ENCODE results near the gene TSNAXIP1. TPM values are rescaled to one million over a fixed set of nuclear protein-coding genes. Genes with fewer than 3 reads are reported as not detected.

TSNAXIP1 gene
- total and polyA plus RNA-seq, 9 of the 15 experiments (the other 6 are each of a cell fraction or from before 2014, with no cell fraction given): 0.03 to 0.24 (median 0.11) TPM; not detected in 4

- TF ChIP-seq GABPB2 (CRISPR knock-in tag; conservative IDR thresholded peaks at IDR 0.05): no peak
- no peak for TF ChIP-seq CBFB (CRISPR knock-in tag; IDR thresholded peaks at IDR 0.05)
- no peak for TF ChIP-seq KDM2B (CRISPR knock-in tag; IDR thresholded peaks at IDR 0.05)
- no peak for TF ChIP-seq ZBED1 (IDR thresholded peaks at IDR 0.05)
- TF ChIP-seq, protein P1, sequence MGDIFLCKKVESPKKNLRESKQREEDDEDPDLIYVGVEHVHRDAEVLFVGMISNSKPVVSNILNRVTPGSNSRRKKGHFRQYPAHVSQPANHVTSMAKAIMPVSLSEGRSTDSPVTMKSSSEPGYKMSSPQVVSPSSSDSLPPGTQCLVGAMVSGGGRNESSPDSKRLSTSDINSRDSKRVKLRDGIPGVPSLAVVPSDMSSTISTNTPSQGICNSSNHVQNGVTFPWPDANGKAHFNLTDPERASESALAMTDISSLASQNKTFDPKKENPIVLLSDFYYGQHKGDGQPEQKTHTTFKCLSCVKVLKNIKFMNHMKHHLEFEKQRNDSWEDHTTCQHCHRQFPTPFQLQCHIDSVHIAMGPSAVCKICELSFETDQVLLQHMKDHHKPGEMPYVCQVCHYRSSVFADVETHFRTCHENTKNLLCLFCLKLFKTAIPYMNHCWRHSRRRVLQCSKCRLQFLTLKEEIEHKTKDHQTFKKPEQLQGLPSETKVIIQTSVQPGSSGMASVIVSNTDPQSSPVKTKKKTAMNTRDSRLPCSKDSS (IDR thresholded peaks at IDR 0.05; ENCODE audit: low read depth, partially characterized antibody): no peak
- TF ChIP-seq ZNF217 (CRISPR knock-in tag; IDR thresholded peaks at IDR 0.05): peak; percentile 71; the same call in 1 of the 2 replicates
- TF ChIP-seq, protein P2, sequence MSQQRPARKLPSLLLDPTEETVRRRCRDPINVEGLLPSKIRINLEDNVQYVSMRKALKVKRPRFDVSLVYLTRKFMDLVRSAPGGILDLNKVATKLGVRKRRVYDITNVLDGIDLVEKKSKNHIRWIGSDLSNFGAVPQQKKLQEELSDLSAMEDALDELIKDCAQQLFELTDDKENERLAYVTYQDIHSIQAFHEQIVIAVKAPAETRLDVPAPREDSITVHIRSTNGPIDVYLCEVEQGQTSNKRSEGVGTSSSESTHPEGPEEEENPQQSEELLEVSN (IDR thresholded peaks at IDR 0.05; ENCODE audit: borderline replicate concordance in 1 of 2, extremely low read depth in 1 of 2, insufficient read depth in 1 of 2, insufficient read length in 1 of 2, low read depth in 1 of 2, low read length in 1 of 2, poor library complexity in 1 of 2, severe bottlenecking in 1 of 2): peak; percentile 36 to 59
- TF ChIP-seq CGGBP1 (CRISPR knock-in tag; IDR thresholded peaks at IDR 0.05): peak; percentile 90; the same call in 1 of the 2 replicates
- TF ChIP-seq, protein P3, sequence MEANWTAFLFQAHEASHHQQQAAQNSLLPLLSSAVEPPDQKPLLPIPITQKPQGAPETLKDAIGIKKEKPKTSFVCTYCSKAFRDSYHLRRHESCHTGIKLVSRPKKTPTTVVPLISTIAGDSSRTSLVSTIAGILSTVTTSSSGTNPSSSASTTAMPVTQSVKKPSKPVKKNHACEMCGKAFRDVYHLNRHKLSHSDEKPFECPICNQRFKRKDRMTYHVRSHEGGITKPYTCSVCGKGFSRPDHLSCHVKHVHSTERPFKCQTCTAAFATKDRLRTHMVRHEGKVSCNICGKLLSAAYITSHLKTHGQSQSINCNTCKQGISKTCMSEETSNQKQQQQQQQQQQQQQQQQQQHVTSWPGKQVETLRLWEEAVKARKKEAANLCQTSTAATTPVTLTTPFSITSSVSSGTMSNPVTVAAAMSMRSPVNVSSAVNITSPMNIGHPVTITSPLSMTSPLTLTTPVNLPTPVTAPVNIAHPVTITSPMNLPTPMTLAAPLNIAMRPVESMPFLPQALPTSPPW (CRISPR knock-in tag; IDR thresholded peaks at IDR 0.05): peak; percentile 98
- TF ChIP-seq, protein P4, sequence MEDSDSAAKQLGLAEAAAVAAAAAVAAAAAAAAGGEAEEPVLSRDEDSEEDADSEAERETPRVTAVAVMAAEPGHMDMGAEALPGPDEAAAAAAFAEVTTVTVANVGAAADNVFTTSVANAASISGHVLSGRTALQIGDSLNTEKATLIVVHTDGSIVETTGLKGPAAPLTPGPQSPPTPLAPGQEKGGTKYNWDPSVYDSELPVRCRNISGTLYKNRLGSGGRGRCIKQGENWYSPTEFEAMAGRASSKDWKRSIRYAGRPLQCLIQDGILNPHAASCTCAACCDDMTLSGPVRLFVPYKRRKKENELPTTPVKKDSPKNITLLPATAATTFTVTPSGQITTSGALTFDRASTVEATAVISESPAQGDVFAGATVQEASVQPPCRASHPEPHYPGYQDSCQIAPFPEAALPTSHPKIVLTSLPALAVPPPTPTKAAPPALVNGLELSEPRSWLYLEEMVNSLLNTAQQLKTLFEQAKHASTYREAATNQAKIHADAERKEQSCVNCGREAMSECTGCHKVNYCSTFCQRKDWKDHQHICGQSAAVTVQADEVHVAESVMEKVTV (CRISPR knock-in tag; IDR thresholded peaks at IDR 0.05): peak; percentile 55
- no peak for TF ChIP-seq SMAD2 (IDR thresholded peaks at IDR 0.05; ENCODE audit: low read depth, low read length)
- TF ChIP-seq, protein P5, sequence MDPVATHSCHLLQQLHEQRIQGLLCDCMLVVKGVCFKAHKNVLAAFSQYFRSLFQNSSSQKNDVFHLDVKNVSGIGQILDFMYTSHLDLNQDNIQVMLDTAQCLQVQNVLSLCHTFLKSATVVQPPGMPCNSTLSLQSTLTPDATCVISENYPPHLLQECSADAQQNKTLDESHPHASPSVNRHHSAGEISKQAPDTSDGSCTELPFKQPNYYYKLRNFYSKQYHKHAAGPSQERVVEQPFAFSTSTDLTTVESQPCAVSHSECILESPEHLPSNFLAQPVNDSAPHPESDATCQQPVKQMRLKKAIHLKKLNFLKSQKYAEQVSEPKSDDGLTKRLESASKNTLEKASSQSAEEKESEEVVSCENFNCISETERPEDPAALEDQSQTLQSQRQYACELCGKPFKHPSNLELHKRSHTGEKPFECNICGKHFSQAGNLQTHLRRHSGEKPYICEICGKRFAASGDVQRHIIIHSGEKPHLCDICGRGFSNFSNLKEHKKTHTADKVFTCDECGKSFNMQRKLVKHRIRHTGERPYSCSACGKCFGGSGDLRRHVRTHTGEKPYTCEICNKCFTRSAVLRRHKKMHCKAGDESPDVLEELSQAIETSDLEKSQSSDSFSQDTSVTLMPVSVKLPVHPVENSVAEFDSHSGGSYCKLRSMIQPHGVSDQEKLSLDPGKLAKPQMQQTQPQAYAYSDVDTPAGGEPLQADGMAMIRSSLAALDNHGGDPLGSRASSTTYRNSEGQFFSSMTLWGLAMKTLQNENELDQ (CRISPR knock-in tag; IDR thresholded peaks at IDR 0.05; ENCODE audit: borderline replicate concordance): no peak; the same call in 1 of the 2 replicates
- peak; percentile 47; the same call in 1 of the 2 replicates for TF ChIP-seq ZNF212 (CRISPR knock-in tag; IDR thresholded peaks at IDR 0.05)
- TF ChIP-seq RBM34 (IDR thresholded peaks at IDR 0.05; ENCODE audit: borderline replicate concordance, insufficient read depth, low read length): no peak
- no peak; the same call in 1 of the 2 replicates for TF ChIP-seq GATAD2B (IDR thresholded peaks at IDR 0.05; ENCODE audit: borderline replicate concordance)
- TF ChIP-seq STAT5A (IDR thresholded peaks at IDR 0.05; ENCODE audit: borderline replicate concordance, low read length): no peak
- peak; percentile 90 for TF ChIP-seq RBFOX2 (IDR thresholded peaks at IDR 0.05; ENCODE audit: low read depth, low read length)
- peak; percentile 97 to 99 for TF ChIP-seq MAZ (CRISPR knock-in tag; conservative IDR thresholded peaks at IDR 0.05 in 1 of 2, IDR thresholded peaks at IDR 0.05 in 1 of 2)
Observed at GRCh38 chr16:67872631-67873434, 66.1 kb downstream of the TSNAXIP1 start, which contains the start of gene EDC4 (continued).

Measured in K562 (cell line).